C4-2B (cell line): ENCODE data around the gene CIC.

Experiments
- H3K27ac ChIP-seq: fragments of 450-650 bp; 2 replicates; pipeline ENCODE4 v1.5.1; 2017
- ZFX ChIP-seq: fragments of 450-650 bp; IDR thresholded peaks from 2 replicates; pipeline ENCODE4 v1.6.1; 2017
- TF ChIP-seq, protein P1 (sequence below): fragments of 450-650 bp; conservative IDR thresholded peaks from 2 replicates; pipeline ENCODE4 v1.5.1; 2017; ENCODE audit warnings: mild to moderate bottlenecking

The CIC gene

DNA sequence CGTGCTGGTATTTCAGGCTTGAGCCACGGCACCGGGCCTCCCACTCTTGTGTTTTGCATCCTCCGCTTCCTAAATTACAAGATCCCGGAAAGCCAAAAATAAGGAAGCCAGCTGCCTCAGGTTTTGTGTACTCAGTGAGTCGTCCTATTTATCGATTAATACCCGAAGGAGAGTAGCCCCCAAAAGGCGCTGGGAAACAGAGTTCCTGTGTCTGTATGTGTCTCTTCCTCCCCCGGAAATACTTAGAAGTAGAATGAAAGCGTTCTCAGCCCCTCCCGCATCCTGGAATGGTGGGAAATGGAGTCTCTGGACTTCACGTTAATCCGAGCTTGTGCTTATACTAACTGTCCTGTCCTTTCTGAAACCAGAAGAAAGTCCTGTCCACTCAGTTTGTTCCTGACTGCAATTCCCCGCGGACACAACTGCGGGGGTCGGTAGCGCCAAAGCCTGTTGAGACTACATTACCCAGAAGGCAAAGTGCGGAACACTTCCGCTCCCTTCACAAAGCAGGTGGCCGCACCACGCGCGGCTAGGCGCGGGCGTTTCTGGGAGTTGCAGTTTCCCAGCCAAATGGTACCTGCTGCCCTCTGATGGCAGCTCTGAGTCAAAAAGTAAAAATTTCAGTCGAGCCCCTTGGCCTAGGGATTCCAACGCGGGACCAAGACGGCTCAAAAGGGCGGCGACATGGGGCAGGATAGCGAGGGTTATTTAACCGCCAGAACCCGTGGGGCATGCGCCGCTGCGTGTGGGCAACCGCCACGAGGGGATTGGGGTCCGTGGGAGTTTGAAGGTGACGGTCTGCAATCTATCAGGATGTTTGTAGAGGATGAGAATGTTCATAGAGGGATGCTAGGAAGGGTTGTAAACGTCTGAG lies 24.5 kb upstream of the CIC start:
- H3K27ac ChIP-seq, result peak overlapping the region; percentile 92
- TF ChIP-seq ZFX, result no peak
- TF ChIP-seq, protein P1, sequence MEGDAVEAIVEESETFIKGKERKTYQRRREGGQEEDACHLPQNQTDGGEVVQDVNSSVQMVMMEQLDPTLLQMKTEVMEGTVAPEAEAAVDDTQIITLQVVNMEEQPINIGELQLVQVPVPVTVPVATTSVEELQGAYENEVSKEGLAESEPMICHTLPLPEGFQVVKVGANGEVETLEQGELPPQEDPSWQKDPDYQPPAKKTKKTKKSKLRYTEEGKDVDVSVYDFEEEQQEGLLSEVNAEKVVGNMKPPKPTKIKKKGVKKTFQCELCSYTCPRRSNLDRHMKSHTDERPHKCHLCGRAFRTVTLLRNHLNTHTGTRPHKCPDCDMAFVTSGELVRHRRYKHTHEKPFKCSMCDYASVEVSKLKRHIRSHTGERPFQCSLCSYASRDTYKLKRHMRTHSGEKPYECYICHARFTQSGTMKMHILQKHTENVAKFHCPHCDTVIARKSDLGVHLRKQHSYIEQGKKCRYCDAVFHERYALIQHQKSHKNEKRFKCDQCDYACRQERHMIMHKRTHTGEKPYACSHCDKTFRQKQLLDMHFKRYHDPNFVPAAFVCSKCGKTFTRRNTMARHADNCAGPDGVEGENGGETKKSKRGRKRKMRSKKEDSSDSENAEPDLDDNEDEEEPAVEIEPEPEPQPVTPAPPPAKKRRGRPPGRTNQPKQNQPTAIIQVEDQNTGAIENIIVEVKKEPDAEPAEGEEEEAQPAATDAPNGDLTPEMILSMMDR, result peak; percentile 73

DNA sequence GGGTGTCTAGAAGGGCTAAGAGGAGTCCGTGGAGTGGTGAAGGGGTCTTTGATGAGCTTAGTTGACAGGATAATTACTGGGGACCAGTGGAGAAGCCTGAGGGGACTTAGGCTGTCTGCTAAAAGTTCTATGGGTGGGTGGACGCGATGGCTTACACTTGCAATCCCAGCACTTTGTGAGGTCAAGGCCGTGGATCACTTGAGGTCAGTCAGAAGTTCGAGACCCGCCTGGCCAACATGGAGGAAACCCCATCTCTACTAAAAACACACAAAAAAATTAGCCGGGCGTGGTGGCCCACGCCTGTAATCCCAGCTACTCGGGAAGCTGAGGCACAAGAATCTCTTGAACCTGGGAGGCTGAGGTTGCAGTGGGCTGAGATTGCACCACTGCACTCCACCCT lies 23.8 kb upstream of the CIC start:
- TF ChIP-seq, protein P1, result no peak
- TF ChIP-seq ZFX, result no peak
- no peak overlapping the region; the same call in 1 of the 2 replicates for H3K27ac ChIP-seq

DNA sequence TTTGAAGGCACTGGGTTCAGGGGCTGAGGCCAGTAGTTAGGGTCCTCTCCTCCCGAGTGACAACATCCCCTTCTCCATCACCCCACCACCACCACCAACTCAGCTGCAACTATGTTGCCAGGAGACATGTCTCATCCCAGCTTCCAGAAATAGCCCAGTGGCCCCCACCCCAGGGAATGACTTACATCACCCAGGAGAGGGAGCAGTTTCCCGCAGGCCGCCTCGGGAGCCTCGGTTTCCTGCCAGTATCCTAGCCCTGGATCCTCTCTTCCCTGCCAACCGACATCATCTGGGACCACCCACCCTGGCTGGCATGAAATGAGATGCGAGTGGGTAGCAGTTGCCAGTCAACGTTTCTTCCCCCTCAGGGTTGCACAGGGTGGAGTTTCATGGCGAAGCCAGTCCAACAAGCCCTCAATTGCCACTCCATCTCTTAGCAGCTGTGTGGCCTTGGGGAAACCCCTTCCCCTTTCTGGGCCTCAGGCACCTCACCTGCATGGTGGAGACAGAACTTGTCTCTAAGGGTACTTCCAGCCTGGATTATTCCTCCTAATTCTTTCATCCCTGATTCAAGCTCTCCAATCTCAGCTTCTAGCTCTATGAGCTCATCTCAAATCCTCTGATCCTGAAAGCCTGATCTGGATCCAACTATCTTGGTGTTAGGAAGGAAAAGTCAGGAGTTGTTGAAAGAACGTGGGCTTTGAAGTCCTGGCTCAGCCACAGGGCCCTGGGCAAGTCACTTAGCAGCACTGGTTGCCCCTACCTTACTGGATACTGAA lies 22.7 kb upstream of the CIC start:
- TF ChIP-seq, protein P1, result no peak; the same call in 1 of the 2 replicates
- no peak for TF ChIP-seq ZFX
- H3K27ac ChIP-seq, result no peak overlapping the region

DNA sequence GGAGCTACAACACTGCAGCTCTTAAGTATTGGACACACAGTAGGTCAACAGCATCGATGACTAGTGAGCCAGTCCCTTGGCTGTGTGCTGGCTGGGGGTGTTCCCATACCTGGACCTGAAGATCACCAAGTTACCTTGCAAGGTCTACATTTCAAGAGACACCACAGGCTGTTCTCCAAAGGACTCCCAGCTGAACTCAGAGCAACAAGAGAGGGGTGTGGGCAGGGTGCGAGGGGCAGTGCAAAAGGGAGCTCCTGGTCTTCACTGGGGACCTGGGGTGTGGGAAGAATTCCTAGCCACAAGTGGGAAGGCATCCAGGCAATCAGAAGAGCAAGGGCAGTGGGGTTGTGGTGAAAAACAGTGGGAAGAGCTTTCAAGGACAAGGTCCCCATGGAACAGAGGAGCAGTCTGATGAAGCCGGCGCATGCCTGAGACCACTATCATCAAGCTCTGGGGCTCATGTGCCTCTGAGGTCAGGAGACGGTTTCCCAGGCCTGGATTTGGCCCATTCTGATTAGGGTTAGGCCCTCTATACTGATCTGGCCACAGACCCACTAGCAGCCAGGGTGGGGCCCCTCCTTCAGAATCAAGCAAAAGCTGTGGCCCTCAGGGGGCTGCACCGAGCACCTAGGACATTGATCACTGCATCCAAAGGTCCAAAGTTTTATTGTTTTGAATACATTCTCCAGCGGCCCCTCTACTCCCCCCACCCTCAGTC lies 22.0 kb upstream of the CIC start:
- H3K27ac ChIP-seq, result no peak overlapping the region
- no peak for TF ChIP-seq ZFX
- TF ChIP-seq, protein P1, result no peak

DNA sequence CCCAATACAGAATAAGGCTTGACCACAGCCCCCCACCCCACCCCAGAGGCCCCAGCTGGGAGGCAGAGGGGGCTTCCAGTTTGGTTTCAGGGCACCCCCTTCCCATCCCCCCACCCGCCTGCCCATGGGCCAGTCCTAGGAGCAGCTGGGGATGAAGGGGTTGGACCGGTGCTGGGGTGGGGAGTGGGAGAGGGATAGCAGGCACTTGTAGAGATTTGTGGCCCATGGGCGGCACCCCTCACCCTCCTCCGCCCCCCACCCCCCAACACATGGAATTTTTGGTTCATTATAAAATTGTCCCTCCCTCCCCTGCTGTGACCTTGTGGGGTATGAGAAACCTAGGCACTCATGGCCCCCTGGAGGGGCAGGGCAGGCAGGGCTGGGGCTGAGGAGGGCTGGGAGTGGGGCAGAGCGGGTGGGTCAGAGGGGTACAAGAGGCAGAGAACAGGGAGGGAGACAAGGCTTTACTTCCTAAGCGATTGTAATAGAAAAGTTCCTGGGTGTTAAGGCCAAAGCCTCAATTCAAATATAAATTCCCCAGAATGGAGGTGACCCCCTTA lies 21.3 kb upstream of the CIC start:
- no peak overlapping the region for H3K27ac ChIP-seq
- TF ChIP-seq ZFX, result no peak
- TF ChIP-seq, protein P1, result no peak

DNA sequence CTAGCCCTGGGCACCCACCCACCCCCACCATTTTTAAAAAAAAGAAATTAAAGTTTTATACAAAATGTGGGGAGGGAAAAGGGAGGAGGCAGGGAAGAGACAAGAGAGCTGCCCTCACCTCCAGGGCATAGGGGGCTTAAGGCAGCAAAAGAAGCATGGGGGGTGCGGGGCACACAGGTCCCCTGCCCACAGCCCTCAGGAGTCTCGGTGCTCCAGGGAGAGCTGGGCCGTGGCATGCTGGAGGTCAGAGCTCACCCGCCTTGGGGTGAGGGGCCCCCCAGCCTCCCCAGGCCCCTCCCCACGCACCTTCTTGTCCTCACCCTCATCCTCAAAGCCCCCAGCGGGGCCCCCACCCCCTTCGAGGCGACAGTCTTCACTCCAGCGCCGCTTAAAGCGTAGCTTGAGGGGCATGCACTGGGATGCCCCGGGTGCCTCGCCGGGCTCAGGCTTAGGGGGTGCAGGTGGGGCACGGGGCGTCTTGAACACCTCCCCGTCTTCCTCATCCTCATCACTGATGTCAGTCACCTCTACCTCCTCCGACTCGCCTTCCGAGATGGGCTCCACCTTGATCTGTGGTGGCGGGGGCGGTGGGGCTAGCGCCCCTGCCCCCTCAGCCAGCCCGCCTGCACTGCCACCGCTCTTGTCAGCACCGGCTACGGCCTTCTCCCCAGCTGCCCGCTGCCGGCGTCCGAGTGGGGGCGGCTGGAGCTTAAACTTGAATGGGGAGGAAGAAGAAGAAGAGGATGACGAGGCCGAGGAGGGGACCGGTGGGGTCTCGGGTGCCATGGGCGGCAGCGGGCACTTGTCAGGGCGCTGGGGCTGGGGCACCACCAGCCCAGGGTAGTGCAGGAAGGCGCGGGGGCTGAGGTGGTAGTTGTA lies 20.5 kb upstream of the CIC start:
- H3K27ac ChIP-seq, result no peak overlapping the region
- TF ChIP-seq, protein P1, result no peak
- TF ChIP-seq ZFX, result no peak
